Esophagus squamous epithelium (tissue), 5 donors: ENCODE data around the gene MBD3L1. TPM values are rescaled to one million over a fixed set of nuclear protein-coding genes. Genes with fewer than 3 reads are reported as not detected.

ENCODE experiments used
- DNase-seq: peaks from one replicate; lab custom pipeline; 2025; lab: John Stamatoyannopoulos, UW
- H3K27ac ChIP-seq, 4 donors: fragments of 200-600 bp; sonication (generic); one replicate each; pipeline ENCODE4 v1.5.1; 2016 to 2019; ENCODE audit warnings: mild to moderate bottlenecking in 1 of 4
- H3K27me3 ChIP-seq, 4 donors: fragments of 200-600 bp; sonication (generic); 1 replicate in 3 of 4; 2 replicates in 1 of 4; pipeline versions ENCODE4 v1.5.1 to v1.6.0; 2017 to 2021; ENCODE audit warnings: antibody characterized with exemption in 1 of 4
- H3K36me3 ChIP-seq, 3 donors: fragments of 200-600 bp; sonication (generic); one replicate each; pipeline ENCODE4 v1.5.1; 2016 to 2019
- H3K4me1 ChIP-seq, 3 donors: fragments of 200-600 bp; sonication (generic); one replicate each; pipeline ENCODE4 v1.5.1; 2017 to 2019
- H3K4me3 ChIP-seq, 4 donors: fragments of 200-600 bp; sonication (generic); 1 replicate in 3 of 4; 2 replicates in 1 of 4; pipeline ENCODE4 v1.5.1; 2016 to 2019; ENCODE audit warnings: mild to moderate bottlenecking in 2 of 4, moderate library complexity in 1 of 4
- H3K9me3 ChIP-seq, 3 donors: fragments of 200-600 bp; sonication (generic); one replicate each; pipeline ENCODE4 v1.5.1; 2016 to 2019
- CTCF ChIP-seq, 6 experiments: fragments of 450-650 bp in 4 of 6; fragments of 200-600 bp in 2 of 6; sonication (generic) in 2 of 6; IDR thresholded peaks; one replicate each; pipeline ENCODE4 v1.5.1; 2016 to 2019; ENCODE audit warnings: antibody characterized with exemption in 6 of 6, mild to moderate bottlenecking in 4 of 6, moderate library complexity in 4 of 6
- POLR2A ChIP-seq, 4 donors: fragments of 450-650 bp; IDR thresholded peaks; one replicate each; pipeline ENCODE4 v1.6.1; 2017; ENCODE audit warnings: antibody characterized with exemption in 4 of 4, mild to moderate bottlenecking in 4 of 4, moderate library complexity in 3 of 4
- WGBS, 2 donors: methylation state at CpG; one replicate each; pipeline ENCODE4 v1.1.5; 2018; 5-methylcytosine and 5-hydroxymethylcytosine counted together
- intact Hi-C: fragments of 100-400 bp; cut with DNase I; formaldehyde crosslinking; loops from one replicate; pipeline ENCODE4 v1.15.0; 2022
- total RNA-seq, 4 donors: library from RNA; depleted of rRNA; stranded (reverse); fragments of >200 nt; gene quantifications; one replicate each; pipeline ENCODE4 v1.1.0, GENCODE V29; 2016
- donor health status: DM: yes; HTN: yes; CAD: no.

MBD3L1 gene
- total RNA-seq, 4 donors from 2014 or later, result not detected

DNA sequence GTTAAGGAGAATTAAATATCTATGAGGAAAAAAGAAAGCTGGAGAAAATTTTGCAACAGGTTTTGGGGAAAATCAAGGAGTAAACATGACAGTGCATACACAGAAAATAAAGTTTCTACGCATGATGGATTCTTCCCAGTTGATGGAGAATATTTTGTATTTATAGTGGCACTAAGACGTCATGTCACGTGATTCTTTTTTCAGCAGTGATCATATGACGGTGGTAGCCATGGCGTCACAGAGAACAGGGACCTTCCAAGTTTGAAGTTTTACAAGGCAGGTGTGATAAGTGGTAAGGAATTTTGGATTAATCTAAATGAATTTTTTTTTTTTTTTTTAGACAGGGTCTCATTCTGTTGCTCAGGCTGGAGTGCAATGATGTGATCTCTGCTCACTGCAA lies 8.5 kb downstream of the MBD3L1 start:
- intact Hi-C loops, result no loop called here
- WGBS, 2 donors, result 89 to 91% methylated on average over 5 of the region's 5 CpGs

GRCh38 chr19:8846819-8847218 lies 14.6 kb downstream of the MBD3L1 start:
- intact Hi-C loops, result no loop called here
- Histone ChIP-seq H3K4me3 (no peak overlapping the region), H3K36me3 (no peaks in the 10 kb centered on the region), H3K9me3 (peaks cover 0 to 12% (median 0%) of the 10 kb centered on the region in 3 donors), H3K27me3 (peaks cover 0 to 26% (median 0%) of the 10 kb centered on the region in 4 donors), H3K4me1 (no peaks in the 10 kb centered on the region), H3K27ac (no peak overlapping the region)
- 48% methylated on average over 2 of the region's 3 CpGs; no CpG with 5 or more reads in 1 of the 2 donors for WGBS, 2 donors
- DNase-seq, result no peak
- no peak for TF ChIP-seq POLR2A (IDR thresholded peaks at IDR 0.05)
- no peak for TF ChIP-seq CTCF (IDR thresholded peaks at IDR 0.05)

More for the DNA sequence above, 8.5 kb downstream of the MBD3L1 start:
- no peaks in the 10 kb centered on the region for H3K4me1 ChIP-seq
- peaks cover 0 to 26% (median 0%) of the 10 kb centered on the region in 4 donors for H3K27me3 ChIP-seq
- H3K36me3 ChIP-seq, result no peaks in the 10 kb centered on the region
- no peak for DNase-seq
- no peak for TF ChIP-seq CTCF (IDR thresholded peaks at IDR 0.05)
- no peak for TF ChIP-seq POLR2A (IDR thresholded peaks at IDR 0.05)
- no peak overlapping the region for H3K4me3 ChIP-seq
- no peak overlapping the region for H3K27ac ChIP-seq
- H3K9me3 ChIP-seq, result no peaks in the 10 kb centered on the region

GRCh38 chr19:8849232-8849631 lies 17.1 kb downstream of the MBD3L1 start:
- Histone ChIP-seq H3K27me3 (peaks cover 0 to 18% (median 0%) of the 10 kb centered on the region in 4 donors), H3K36me3 (no peaks in the 10 kb centered on the region), H3K4me1 (no peaks in the 10 kb centered on the region), H3K27ac (no peak overlapping the region), H3K9me3 (peaks cover 0 to 12% (median 0%) of the 10 kb centered on the region in 3 donors), H3K4me3 (no peak overlapping the region)
- intact Hi-C loops, result no loop called here
- WGBS, 2 donors, result 89 to 91% methylated on average over 2 of the region's 2 CpGs
- TF ChIP-seq CTCF (IDR thresholded peaks at IDR 0.05) (no peak), POLR2A (IDR thresholded peaks at IDR 0.05) (no peak)
- DNase-seq, result no peak

DNA sequence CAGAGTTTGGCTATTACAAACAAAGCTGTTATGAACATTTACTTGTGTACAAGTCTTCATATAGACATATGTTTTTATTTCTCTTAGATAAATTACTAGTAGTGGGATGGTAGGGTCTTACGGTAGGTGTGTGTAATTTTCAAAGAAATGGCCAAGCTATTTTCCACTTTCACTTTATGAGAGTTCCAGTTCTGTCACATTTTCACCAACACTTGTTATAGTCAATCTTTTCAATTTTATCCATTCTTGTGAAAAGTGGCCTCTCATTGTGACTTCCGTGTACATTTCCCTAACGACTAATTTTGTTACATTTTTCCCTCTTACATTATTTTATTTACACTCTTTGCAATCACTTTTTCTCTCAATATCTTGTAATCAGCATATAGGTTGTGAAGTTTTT lies 18.3 kb downstream of the MBD3L1 start:
- no peaks in the 10 kb centered on the region for H3K4me1 ChIP-seq
- no peaks in the 10 kb centered on the region for H3K36me3 ChIP-seq
- WGBS, 2 donors, result 90 to 92% methylated on average over 3 of the region's 3 CpGs
- intact Hi-C loops, result no loop called here
- no peak overlapping the region for H3K27ac ChIP-seq
- TF ChIP-seq POLR2A (IDR thresholded peaks at IDR 0.05), result no peak
- TF ChIP-seq CTCF (IDR thresholded peaks at IDR 0.05), result no peak
- DNase-seq, result no peak
- H3K9me3 ChIP-seq, result peaks cover 0 to 12% (median 0%) of the 10 kb centered on the region in 3 donors
- peaks cover 0 to 23% (median 0%) of the 10 kb centered on the region in 4 donors for H3K27me3 ChIP-seq
- no peak overlapping the region for H3K4me3 ChIP-seq

GRCh38 chr19:8858260-8858659 lies 26.1 kb downstream of the MBD3L1 start:
- no peaks in the 10 kb centered on the region for H3K9me3 ChIP-seq
- H3K4me1 ChIP-seq, result no peaks in the 10 kb centered on the region
- no peak for TF ChIP-seq POLR2A (IDR thresholded peaks at IDR 0.05)
- TF ChIP-seq CTCF (IDR thresholded peaks at IDR 0.05), result no peak
- intact Hi-C loops, result no loop called here
- peaks cover 0 to 33% (median 0%) of the 10 kb centered on the region in 4 donors for H3K27me3 ChIP-seq
- H3K36me3 ChIP-seq, result no peaks in the 10 kb centered on the region
- DNase-seq, result no peak
- WGBS, 2 donors, result 80 to 90% methylated on average over 3 of the region's 3 CpGs
- H3K4me3 ChIP-seq, result no peak overlapping the region
- H3K27ac ChIP-seq, result no peak overlapping the region
